MG63 (cell line): Measurements from ENCODE around the gene SLC12A4. TPM values are rescaled to one million over a fixed set of nuclear protein-coding genes. Genes with fewer than 3 reads are reported as not detected.
A peak's percentile ranks its signal among the peaks of the same experiment; 100 is the strongest.
"Not testable (repeated sequence)": the region's sequence is repeated elsewhere in the genome, so short reads cannot be mapped to it uniquely, and the experiment has no call there.

Experiments
- DNase-seq: peaks from one replicate; pipeline ENCODE4 v3.0.0-alpha.2; 2020
- H3K27me3 ChIP-seq: fragments of 250-450 bp; sonication (Bioruptor Pico); 2 replicates; pipeline ENCODE4 v1.5.1; 2020; ENCODE audit warnings: mild to moderate bottlenecking, moderate library complexity
- H3K36me3 ChIP-seq: fragments of 250-450 bp; sonication (Bioruptor Pico); 2 replicates; pipeline ENCODE4 v1.5.1; 2020; ENCODE audit warnings: mild to moderate bottlenecking, moderate library complexity
- H3K4me3 ChIP-seq: fragments of 250-450 bp; sonication (Bioruptor Pico); 2 replicates; pipeline ENCODE4 v1.5.1; 2020; ENCODE audit warnings: mild to moderate bottlenecking, moderate library complexity
- H3K9me3 ChIP-seq: fragments of 250-450 bp; sonication (Bioruptor Pico); 2 replicates; pipeline ENCODE4 v1.5.1; 2020; ENCODE audit warnings: mild to moderate bottlenecking, moderate library complexity
- total RNA-seq: library from RNA; depleted of rRNA; stranded (reverse); fragments of >200 nt; shearing (Covaris generic); gene quantifications from 2 replicates; pipeline ENCODE4 v1.2.3, GENCODE V29; 2014; ENCODE audit warnings: low replicate concordance; rRNA removed

SLC12A4 gene
- 11.9 and 12.3 TPM in 2 replicates for total RNA-seq

DNA sequence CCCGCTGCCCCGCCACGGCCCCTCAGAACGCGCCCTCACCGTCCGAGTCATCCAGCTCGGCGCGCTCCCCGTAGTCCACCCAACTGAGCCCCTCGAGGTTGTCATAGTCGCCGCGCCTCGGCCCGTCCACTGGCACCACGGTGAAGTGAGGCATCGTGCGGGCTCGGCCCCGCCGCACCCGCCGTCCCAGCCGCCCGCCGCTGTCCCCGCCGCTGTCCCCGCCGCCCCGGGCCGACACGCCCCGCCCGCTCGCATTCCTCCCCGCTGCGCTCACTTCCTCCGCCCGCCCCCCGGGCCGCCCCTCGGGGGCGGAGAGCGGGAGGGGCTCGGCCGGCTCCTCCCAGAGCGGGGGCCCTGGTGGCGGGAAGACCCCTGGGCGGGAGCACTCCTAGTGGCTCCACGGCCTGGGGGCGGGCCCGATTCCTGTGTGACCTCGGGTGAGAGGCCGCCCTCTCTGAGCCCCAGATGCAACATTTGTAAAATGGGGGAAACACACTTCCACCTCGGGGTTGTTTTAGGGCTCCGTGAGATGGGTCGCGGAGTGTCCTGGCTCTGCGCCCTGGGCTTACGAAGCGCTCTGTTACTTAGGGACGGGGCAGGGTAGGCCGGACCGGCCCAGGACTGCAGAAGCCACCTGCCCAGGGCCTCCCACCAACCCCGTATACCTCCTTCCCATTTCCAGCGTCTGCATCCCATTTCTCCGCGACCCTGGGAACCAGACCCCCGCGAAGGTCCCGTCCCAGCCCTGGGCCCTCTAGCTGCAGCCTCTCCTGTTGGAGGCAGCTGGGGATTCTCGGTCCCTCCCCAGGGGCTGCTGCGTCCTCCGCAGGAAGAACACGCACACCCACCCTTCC is at the start of gene SLC12A4:
TSS of gene SLC12A4 (minus strand) at position 238 of the 854 bp plus-strand sequence. CDS start at position 154, 84 bp downstream.
- DNase-seq = peak; percentile 75
- no peaks in the 10 kb centered on the region for H3K27me3 ChIP-seq
- H3K36me3 ChIP-seq = no peaks in the 10 kb centered on the region
- peak within 1 kb of the TSS; percentile 64 for H3K4me3 ChIP-seq
- no peaks in the 10 kb centered on the region for H3K9me3 ChIP-seq

DNA sequence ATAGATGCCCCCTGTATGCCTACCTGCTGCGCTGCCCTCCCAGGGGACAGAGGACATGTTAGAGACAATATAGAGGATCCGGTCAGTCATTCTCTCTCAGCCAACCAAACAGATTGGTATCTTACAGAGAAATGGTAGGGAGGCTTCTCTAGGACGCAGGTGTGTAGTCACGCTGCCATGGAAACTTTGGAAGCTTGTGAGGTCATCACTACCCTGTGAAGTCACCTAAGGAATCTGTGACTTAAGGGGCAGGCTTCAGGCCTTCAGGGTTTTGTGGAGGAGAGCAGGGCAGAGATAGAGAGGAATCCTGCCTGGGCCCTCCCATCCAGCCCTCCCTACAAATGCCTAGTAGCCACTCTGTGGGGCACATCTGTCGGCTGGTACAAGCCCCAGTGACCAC is 47.2 kb upstream of the SLC12A4 start, which contains the start of gene DPEP2NB:
TSS of gene DPEP2NB (minus strand) at position 231 of the 400 bp plus-strand sequence. CDS start at position 90, 141 bp downstream.
- no peak for DNase-seq
- Histone ChIP-seq H3K36me3 (no peaks in the 10 kb centered on the region), H3K4me3 (no peak within 1 kb of the TSS), H3K9me3 (no peaks in the 10 kb centered on the region), H3K27me3 (no peaks in the 10 kb centered on the region)

GRCh38 chr16:68013440-68013839 is 45.0 kb upstream of the SLC12A4 start:
- DNase-seq = no peak
- Histone ChIP-seq H3K9me3 (no peaks in the 10 kb centered on the region), H3K4me3 (no peak overlapping the region), H3K36me3 (no peaks in the 10 kb centered on the region), H3K27me3 (no peaks in the 10 kb centered on the region)

DNA sequence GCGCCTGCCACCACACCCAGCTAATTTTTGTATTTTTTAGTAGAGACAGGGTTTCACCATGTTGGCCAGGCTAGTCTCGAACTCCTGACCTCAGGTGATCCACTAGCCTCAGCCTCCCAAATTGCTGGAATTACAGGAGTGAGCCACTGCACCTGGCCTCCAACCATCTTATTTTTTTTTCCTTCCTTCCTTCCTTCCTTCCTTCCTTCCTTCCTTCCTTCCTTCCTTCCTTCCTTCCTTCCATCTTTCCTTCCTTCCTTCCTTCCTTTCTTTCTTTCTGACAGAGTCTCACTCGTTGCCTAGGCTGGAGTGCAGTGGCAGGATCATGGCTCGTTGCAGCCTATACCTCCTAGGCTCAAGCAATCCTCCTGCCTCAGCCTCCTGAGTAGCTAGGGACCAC is 41.4 kb upstream of the SLC12A4 start:
- H3K27me3 ChIP-seq, DNase-seq, H3K4me3 ChIP-seq, H3K9me3 ChIP-seq, H3K36me3 ChIP-seq: not testable (repeated sequence)

- Histone ChIP-seq H3K4me3 (no peak overlapping the region), H3K36me3 (no peaks in the 10 kb centered on the region), H3K27me3 (no peaks in the 10 kb centered on the region), H3K9me3 (no peaks in the 10 kb centered on the region)
- DNase-seq = no peak
Measured at GRCh38 chr16:68009157-68009735, 40.8 kb upstream of the SLC12A4 start.

DNA sequence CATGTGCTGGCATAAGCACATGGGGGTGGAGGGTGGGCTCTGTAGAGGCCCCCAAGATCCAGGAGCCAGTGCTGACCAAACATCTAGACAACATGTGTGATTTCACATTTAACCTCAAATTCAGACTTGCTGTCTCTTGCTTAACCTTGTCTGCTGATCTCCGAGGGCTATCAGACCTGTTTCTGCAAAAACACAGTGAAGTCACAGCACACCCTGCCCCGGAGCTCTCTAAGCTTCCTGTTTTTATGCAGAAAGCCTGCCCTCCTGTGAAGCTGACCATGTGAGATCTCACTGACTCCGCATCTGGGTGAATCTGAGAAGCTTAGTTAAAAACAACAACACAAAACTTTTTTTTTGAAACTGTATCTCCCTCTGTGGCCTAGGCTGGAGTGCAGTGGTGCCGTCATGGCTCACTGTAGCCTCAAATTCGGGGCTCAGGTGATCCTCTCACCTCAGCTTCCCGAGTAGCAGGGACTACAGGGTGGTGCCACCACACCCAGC is 37.4 kb upstream of the SLC12A4 start:
- H3K4me3 ChIP-seq = no peak overlapping the region
- no peaks in the 10 kb centered on the region for H3K9me3 ChIP-seq
- no peak for DNase-seq
- no peaks in the 10 kb centered on the region for H3K27me3 ChIP-seq
- H3K36me3 ChIP-seq = no peaks in the 10 kb centered on the region

DNA sequence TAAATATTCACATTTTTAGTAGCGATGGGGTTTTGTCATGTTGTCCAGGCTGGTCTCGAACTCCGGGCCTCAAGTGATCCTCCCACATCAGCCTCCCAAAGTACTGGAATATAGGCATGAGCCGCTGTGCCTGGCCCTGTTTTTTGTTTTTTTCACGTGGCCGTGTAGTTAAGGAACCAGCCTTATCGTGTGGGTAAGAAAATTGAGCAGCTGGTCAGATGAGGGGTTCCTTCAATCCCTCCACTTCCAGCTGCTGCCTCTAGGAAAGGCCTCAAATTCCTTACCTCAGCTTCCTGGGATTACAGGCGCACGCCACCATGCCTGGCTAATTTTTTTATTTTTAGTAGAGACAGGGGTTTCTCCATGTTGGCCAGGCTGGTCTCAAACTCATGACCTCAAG is 36.8 kb upstream of the SLC12A4 start:
- DNase-seq = no peak
- Histone ChIP-seq H3K9me3 (no peaks in the 10 kb centered on the region), H3K27me3 (no peaks in the 10 kb centered on the region), H3K4me3 (no peak overlapping the region), H3K36me3 (no peaks in the 10 kb centered on the region)

DNA sequence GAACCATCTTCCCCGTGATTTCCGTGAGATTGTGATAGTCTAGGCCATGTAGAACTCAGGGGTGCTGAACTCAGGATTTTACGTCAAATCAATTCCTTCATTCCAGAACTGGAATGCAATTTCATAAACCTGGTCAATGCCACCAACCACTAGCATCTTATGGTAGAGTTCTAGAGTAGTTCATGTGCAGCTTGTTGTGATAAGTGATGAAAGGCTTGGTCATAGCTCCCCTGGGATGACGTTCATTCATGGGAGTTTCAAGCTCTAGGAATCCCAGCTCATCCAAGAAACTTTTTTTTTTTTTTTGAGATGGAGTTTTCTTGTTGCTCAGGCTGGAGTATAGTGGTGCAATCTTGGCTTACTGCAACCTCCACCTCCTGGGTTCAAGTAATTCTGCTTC is 34.6 kb upstream of the SLC12A4 start:
- H3K27me3 ChIP-seq = no peaks in the 10 kb centered on the region

GRCh38 chr16:68000450-68000849 is 32.0 kb upstream of the SLC12A4 start:
- no peak overlapping the region for H3K4me3 ChIP-seq
- no peak for DNase-seq
- H3K27me3 ChIP-seq = no peaks in the 10 kb centered on the region
- H3K9me3 ChIP-seq = no peaks in the 10 kb centered on the region
- no peaks in the 10 kb centered on the region for H3K36me3 ChIP-seq

More for the DNA sequence above, 34.6 kb upstream of the SLC12A4 start:
- H3K9me3 ChIP-seq = no peaks in the 10 kb centered on the region
- no peaks in the 10 kb centered on the region for H3K36me3 ChIP-seq
- no peak for DNase-seq
- H3K4me3 ChIP-seq = no peak overlapping the region

- no peak for DNase-seq
- Histone ChIP-seq H3K9me3 (no peaks in the 10 kb centered on the region), H3K36me3 (no peaks in the 10 kb centered on the region), H3K27me3 (no peaks in the 10 kb centered on the region), H3K4me3 (no peak overlapping the region)
Measured at GRCh38 chr16:67999985-68000384, 31.5 kb upstream of the SLC12A4 start.

- H3K4me3 ChIP-seq, H3K9me3 ChIP-seq, H3K36me3 ChIP-seq, H3K27me3 ChIP-seq, DNase-seq: not testable (repeated sequence)
Measured at GRCh38 chr16:67998779-67999688, 30.6 kb upstream of the SLC12A4 start, which contains the start of gene DPEP2. Gene DPEP2 (minus strand): TSS chr16:67999484. CDS start chr16:67993212, 6,272 bp downstream.

DNA sequence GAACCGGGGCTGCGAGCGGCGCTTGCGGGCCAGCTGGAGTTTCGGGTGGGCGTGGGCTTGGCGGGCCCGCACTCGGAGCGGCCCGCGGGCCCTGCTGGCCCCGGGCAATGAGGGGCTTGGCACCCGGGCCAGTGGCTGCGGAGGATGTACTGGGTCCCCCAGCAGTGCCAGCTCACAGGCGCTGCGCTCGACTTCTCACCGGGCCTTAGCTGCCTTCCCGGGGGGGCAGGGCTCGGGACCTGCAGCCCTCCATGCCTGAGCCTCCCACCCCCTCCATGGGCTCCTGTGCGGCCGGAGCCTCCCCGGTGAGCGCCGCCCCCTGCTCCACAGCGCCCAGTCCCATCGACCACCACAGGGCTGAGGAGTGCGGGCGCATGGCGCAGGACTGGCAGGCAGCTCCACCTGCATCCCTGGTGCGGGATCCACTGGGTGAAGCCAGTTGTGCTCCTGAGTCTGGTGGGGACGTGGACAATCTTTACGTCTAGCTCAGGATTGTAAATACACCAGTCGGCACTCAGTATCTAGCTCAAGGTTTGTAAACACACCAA is 29.9 kb upstream of the SLC12A4 start:
- not testable (repeated sequence) for H3K4me3 ChIP-seq, H3K9me3 ChIP-seq, DNase-seq, H3K27me3 ChIP-seq, H3K36me3 ChIP-seq

GRCh38 chr16:67996666-67997065 is 28.2 kb upstream of the SLC12A4 start:
- Histone ChIP-seq H3K4me3 (no peak overlapping the region), H3K9me3 (no peaks in the 10 kb centered on the region), H3K36me3 (no peaks in the 10 kb centered on the region), H3K27me3 (no peaks in the 10 kb centered on the region)
- no peak for DNase-seq

DNA sequence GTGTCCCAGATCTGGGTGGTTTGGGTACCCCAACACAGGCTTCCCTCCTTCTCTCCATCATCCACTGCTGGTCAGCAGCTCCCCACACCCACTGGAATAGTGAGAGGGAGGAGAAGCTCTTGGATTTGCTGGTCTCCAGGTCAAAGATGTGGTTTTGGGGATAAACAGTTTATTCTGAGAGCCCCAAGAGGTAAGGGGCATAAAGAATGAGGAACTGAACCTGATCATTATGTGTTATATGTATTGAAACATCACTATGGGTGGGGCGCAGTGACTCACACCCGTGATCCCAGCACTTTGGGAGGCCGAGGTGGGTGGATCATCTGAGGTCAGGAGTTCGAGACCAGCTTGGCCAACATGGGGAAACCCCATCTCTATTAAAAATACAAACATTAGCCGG is 27.0 kb upstream of the SLC12A4 start:
- Histone ChIP-seq H3K9me3 (no peaks in the 10 kb centered on the region), H3K27me3 (no peaks in the 10 kb centered on the region), H3K36me3 (no peaks in the 10 kb centered on the region), H3K4me3 (no peak overlapping the region)
- DNase-seq = no peak

DNA sequence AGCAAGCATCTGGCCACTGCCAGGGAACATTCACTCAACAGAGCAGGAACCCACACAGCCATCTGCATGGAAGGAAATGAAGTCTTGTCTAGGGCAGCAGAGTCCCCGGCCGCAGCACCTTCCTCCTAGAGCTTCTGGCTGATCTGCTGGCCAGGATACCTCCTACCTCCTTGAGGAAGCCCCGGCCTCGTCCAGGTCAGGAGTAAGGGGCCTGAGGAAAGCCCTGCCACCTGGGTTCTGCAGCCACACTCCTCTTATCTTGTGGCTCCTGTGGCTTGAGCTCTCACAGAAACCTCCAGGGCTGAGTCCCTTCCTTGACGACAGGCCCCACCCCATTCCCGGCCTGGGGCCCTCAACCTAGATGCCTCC is 25.6 kb upstream of the SLC12A4 start:
- not testable (repeated sequence) for H3K4me3 ChIP-seq, DNase-seq, H3K27me3 ChIP-seq, H3K9me3 ChIP-seq, H3K36me3 ChIP-seq

GRCh38 chr16:67993207-67994039 is 25.0 kb upstream of the SLC12A4 start:
- DNase-seq = peak; percentile 71
- Histone ChIP-seq H3K27me3 (no peaks in the 10 kb centered on the region), H3K9me3 (no peaks in the 10 kb centered on the region), H3K4me3 (no peak overlapping the region), H3K36me3 (no peaks in the 10 kb centered on the region)
